ENCODE data around the gene B4GALT6. TPM values are rescaled to one million over a fixed set of nuclear protein-coding genes. Genes with fewer than 3 reads are reported as not detected.

Gene B4GALT6
- total RNA-seq, 2 donors from 2014 or later, result 3.5 to 9.0 TPM

- Histone ChIP-seq H3K9me3 (no peaks in the 10 kb centered on the region), H3K27me3 (replicated peaks; ENCODE audit: insufficient read depth) (no peaks in the 10 kb centered on the region), H3K36me3 (no peaks in the 10 kb centered on the region), H3K4me1 (replicated peaks) (no peaks in the 10 kb centered on the region), H3K27ac (no peak overlapping the region), H3K4me3 (no peak overlapping the region)
- 23% methylated on average over 3 of the region's 3 CpGs for WGBS
- intact Hi-C loops (cut with DNase I), result no loop called here
- DNase-seq (ENCODE audit: low spot score), result no peak
- TF ChIP-seq POLR2A (IDR thresholded peaks at IDR 0.05) (no peak), POLR2AphosphoS5 (IDR thresholded peaks at IDR 0.05) (peak; percentile 3)
- TF ChIP-seq, protein P1, sequence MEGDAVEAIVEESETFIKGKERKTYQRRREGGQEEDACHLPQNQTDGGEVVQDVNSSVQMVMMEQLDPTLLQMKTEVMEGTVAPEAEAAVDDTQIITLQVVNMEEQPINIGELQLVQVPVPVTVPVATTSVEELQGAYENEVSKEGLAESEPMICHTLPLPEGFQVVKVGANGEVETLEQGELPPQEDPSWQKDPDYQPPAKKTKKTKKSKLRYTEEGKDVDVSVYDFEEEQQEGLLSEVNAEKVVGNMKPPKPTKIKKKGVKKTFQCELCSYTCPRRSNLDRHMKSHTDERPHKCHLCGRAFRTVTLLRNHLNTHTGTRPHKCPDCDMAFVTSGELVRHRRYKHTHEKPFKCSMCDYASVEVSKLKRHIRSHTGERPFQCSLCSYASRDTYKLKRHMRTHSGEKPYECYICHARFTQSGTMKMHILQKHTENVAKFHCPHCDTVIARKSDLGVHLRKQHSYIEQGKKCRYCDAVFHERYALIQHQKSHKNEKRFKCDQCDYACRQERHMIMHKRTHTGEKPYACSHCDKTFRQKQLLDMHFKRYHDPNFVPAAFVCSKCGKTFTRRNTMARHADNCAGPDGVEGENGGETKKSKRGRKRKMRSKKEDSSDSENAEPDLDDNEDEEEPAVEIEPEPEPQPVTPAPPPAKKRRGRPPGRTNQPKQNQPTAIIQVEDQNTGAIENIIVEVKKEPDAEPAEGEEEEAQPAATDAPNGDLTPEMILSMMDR (IDR thresholded peaks at IDR 0.05), result no peak
These were observed 22.4 kb downstream of the B4GALT6 start for GRCh38 chr18:31661965-31662364.

DNA sequence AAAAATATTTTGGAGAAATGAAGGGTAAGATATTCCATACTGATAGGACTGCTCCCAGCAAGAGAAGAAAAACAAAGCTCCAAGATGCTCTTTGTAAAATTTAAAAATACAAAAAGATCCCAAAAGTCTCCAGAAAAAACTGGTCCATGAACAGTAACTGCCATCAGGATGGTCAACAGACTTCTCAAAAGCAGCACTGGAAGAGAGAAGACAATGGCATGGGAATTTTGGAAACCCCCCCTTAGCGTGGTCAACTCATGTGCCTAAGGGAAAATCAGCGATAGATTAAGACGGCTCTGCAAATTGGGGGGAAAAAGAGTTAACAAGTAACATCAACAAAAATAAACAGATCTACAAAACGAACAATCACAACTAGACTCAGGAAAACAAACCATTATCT, 23.6 kb downstream of the B4GALT6 start:
- intact Hi-C loops (cut with DNase I), result no loop called here
- Histone ChIP-seq H3K27ac (no peak overlapping the region), H3K27me3 (replicated peaks; ENCODE audit: insufficient read depth) (no peaks in the 10 kb centered on the region), H3K4me1 (replicated peaks) (no peaks in the 10 kb centered on the region), H3K36me3 (no peaks in the 10 kb centered on the region), H3K4me3 (no peak overlapping the region), H3K9me3 (no peaks in the 10 kb centered on the region)
- WGBS, result 94% methylated on average over 4 of the region's 4 CpGs
- TF ChIP-seq, protein P1 (IDR thresholded peaks at IDR 0.05), result no peak
- TF ChIP-seq POLR2A (IDR thresholded peaks at IDR 0.05), result no peak
- TF ChIP-seq POLR2AphosphoS5 (IDR thresholded peaks at IDR 0.05), result no peak
- DNase-seq (ENCODE audit: low spot score), result no peak

- no peak for DNase-seq (ENCODE audit: low spot score)
- Histone ChIP-seq H3K9me3 (no peaks in the 10 kb centered on the region), H3K36me3 (no peaks in the 10 kb centered on the region), H3K27me3 (replicated peaks; ENCODE audit: insufficient read depth) (no peaks in the 10 kb centered on the region), H3K4me1 (replicated peaks) (no peaks in the 10 kb centered on the region), H3K4me3 (no peak overlapping the region), H3K27ac (no peak overlapping the region)
- intact Hi-C loops (cut with DNase I), result no loop called here
- 89% methylated on average over 1 of the region's 1 CpG for WGBS
- TF ChIP-seq POLR2A (IDR thresholded peaks at IDR 0.05) (no peak), POLR2AphosphoS5 (IDR thresholded peaks at IDR 0.05) (no peak)
- TF ChIP-seq, protein P1 (IDR thresholded peaks at IDR 0.05), result no peak
These were observed 24.7 kb downstream of the B4GALT6 start for GRCh38 chr18:31659576-31660177.

GRCh38 chr18:31658670-31659575, 25.5 kb downstream of the B4GALT6 start:
- H3K4me1 ChIP-seq (replicated peaks), result no peaks in the 10 kb centered on the region
- DNase-seq (ENCODE audit: low spot score), result no peak
- no peaks in the 10 kb centered on the region for H3K9me3 ChIP-seq
- H3K27ac ChIP-seq, result no peak overlapping the region
- H3K36me3 ChIP-seq, result no peaks in the 10 kb centered on the region
- no peaks in the 10 kb centered on the region for H3K27me3 ChIP-seq (replicated peaks; ENCODE audit: insufficient read depth)
- no peak for TF ChIP-seq POLR2A (IDR thresholded peaks at IDR 0.05)
- TF ChIP-seq, protein P1 (IDR thresholded peaks at IDR 0.05), result no peak
- no peak for TF ChIP-seq POLR2AphosphoS5 (IDR thresholded peaks at IDR 0.05)
- no peak overlapping the region for H3K4me3 ChIP-seq
- 71% methylated on average over 10 of the region's 10 CpGs for WGBS
- intact Hi-C loops (cut with DNase I), result no loop called here
